SK-N-SH (cell line): ENCODE results near the gene ABCD1. TPM values are rescaled to one million over a fixed set of nuclear protein-coding genes. Genes with fewer than 3 reads are reported as not detected.

ENCODE experiments used
- CTCF ChIA-PET: fragments of 300-600, 350-600 bp; formaldehyde crosslinking; extraction: SDS; loops from one replicate; lab custom pipeline; 2021; lab: Yijun Ruan, JAX
- POLR2A ChIA-PET: fragments of 350-600 bp; sonication (Branson Sonifier 250); formaldehyde crosslinking; extraction: SDS; loops from one replicate; lab custom pipeline; 2020; ENCODE audit warnings: antibody characterized with exemption, inconsistent platforms; lab: Yijun Ruan, JAX
- DNase-seq: peaks from one replicate; pipeline ENCODE4 v3.0.0; 2012
- H2AFZ ChIP-seq: fragments of 200-600 bp; sonication (generic); 2 replicates; pipeline ENCODE4 v1.8.1; 2016; ENCODE audit warnings: antibody characterized with exemption, mild to moderate bottlenecking, low read depth
- H3F3A ChIP-seq: fragments of 200-600 bp; sonication (generic); replicated peaks from 2 replicates; pipeline ENCODE3; 2016; ENCODE audit warnings: antibody characterized with exemption, mild to moderate bottlenecking; ENCODE audit not compliant: insufficient read depth
- H3K27ac ChIP-seq, 2 experiments: fragments of 200-500 bp in 1 of 2; fragments of 200-600 bp in 1 of 2; sonication (Bioruptor generic) in 1 of 2; sonication (generic), shearing (Covaris generic) in 1 of 2; 2 replicates each; pipeline versions ENCODE4 v1.5.1 to v1.6.1; 2014 to 2016; ENCODE audit warnings: low read depth in 2 of 2, inconsistent platforms in 1 of 2, low read length in 1 of 2, mild to moderate bottlenecking in 1 of 2, mixed read lengths in 1 of 2
- H3K27me3 ChIP-seq: fragments of 200-600 bp; sonication (generic), shearing (Covaris generic); 2 replicates; pipeline ENCODE4 v1.6.1; 2016; ENCODE audit warnings: mixed run types; ENCODE audit not compliant: insufficient read depth
- H3K36me3 ChIP-seq, 2 experiments: fragments of 200-500 bp in 1 of 2; fragments of 200-600 bp in 1 of 2; sonication (Bioruptor generic) in 1 of 2; sonication (generic) in 1 of 2; replicated peaks in 1 of 2; 2 replicates each; pipeline versions ENCODE3 to v1.5.1; 2014 to 2016; ENCODE audit warnings: low read length in 1 of 2, mild to moderate bottlenecking in 1 of 2; ENCODE audit not compliant: insufficient read depth in 2 of 2, control insufficient read depth in 1 of 2
- H3K4me1 ChIP-seq, 2 experiments: fragments of 200-500 bp in 1 of 2; fragments of 200-600 bp in 1 of 2; sonication (Bioruptor generic) in 1 of 2; sonication (generic), shearing (Covaris generic) in 1 of 2; 2 replicates each; pipeline versions ENCODE4 v1.5.1 to v1.6.1; 2014 to 2016; ENCODE audit warnings: low read depth in 1 of 2, low read length in 1 of 2, mixed run types in 1 of 2; ENCODE audit not compliant: insufficient read depth in 2 of 2, control insufficient read depth in 1 of 2
- H3K4me2 ChIP-seq: fragments of 200-600 bp; sonication (generic), shearing (Covaris generic); 2 replicates; pipeline ENCODE4 v1.6.1; 2017; ENCODE audit warnings: mixed run types
- H3K4me3 ChIP-seq, 2 experiments: fragments of 200-500 bp in 1 of 2; fragments of 200-600 bp in 1 of 2; sonication (Bioruptor generic) in 1 of 2; sonication (generic), shearing (Covaris generic) in 1 of 2; 2 replicates each; pipeline versions ENCODE4 v1.5.1 to v1.8.1; 2014 to 2016; ENCODE audit warnings: low read depth in 2 of 2, inconsistent platforms in 1 of 2, low read length in 1 of 2, mild to moderate bottlenecking in 1 of 2, mixed read lengths in 1 of 2, moderate library complexity in 1 of 2
- H3K79me2 ChIP-seq: fragments of 200-600 bp; sonication (generic); 2 replicates; pipeline ENCODE4 v1.8.1; 2017; ENCODE audit warnings: mild to moderate bottlenecking; ENCODE audit not compliant: insufficient read depth
- H3K9ac ChIP-seq: fragments of 200-600 bp; sonication (generic); 2 replicates; pipeline ENCODE4 v1.6.1; 2017; ENCODE audit warnings: mixed run types
- H3K9me2 ChIP-seq: fragments of 200-600 bp; sonication (generic); 2 replicates; pipeline ENCODE4 v1.6.1; 2017; ENCODE audit warnings: mixed run types
- H3K9me3 ChIP-seq: fragments of 200-600 bp; sonication (generic); 2 replicates; pipeline ENCODE4 v1.6.1; 2017; ENCODE audit warnings: mixed run types, mild to moderate bottlenecking, moderate library complexity
- H4K20me1 ChIP-seq: fragments of 200-600 bp; sonication (generic); 2 replicates; pipeline ENCODE4 v1.6.1; 2017; ENCODE audit warnings: mild to moderate bottlenecking, mixed run types; ENCODE audit not compliant: insufficient read depth
- CHD2 ChIP-seq: fragments of 150-350 bp; IDR thresholded peaks from 2 replicates; pipeline ENCODE4 v1.6.1; 2018; ENCODE audit warnings: low read length; ENCODE audit not compliant: partially characterized antibody
- ELF1 ChIP-seq: IDR thresholded peaks from 2 replicates; pipeline ENCODE4 v1.4.0; 2012
- FOXJ3 ChIP-seq: sonication (generic); formaldehyde crosslinking; IDR thresholded peaks from 2 replicates; pipeline ENCODE4 v1.5.1; 2020; ENCODE audit warnings: mild to moderate bottlenecking, missing genetic modification reagents
- FOXM1 ChIP-seq: IDR thresholded peaks from 2 replicates; pipeline ENCODE4 v1.4.0; 2012; ENCODE audit warnings: low read depth, mild to moderate bottlenecking
- GABPA ChIP-seq: IDR thresholded peaks from 2 replicates; pipeline ENCODE4 v1.4.0; 2012; ENCODE audit warnings: low read depth, mild to moderate bottlenecking
- GATA2 ChIP-seq: sonication (generic); formaldehyde crosslinking; IDR thresholded peaks from 2 replicates; pipeline ENCODE4 v1.5.0; 2020; ENCODE audit warnings: mild to moderate bottlenecking, missing genetic modification reagents
- RAD21 ChIP-seq: IDR thresholded peaks from 2 replicates; pipeline ENCODE4 v1.6.1; 2012; ENCODE audit warnings: mild to moderate bottlenecking, low read length
- RCOR1 ChIP-seq: fragments of 150-350 bp; IDR thresholded peaks from 2 replicates; pipeline ENCODE4 v1.6.1; 2017; ENCODE audit warnings: antibody characterized with exemption, low read length
- RFX5 ChIP-seq: IDR thresholded peaks from 2 replicates; pipeline ENCODE4 v1.6.1; 2012; ENCODE audit warnings: mild to moderate bottlenecking, improper control_type of control experiment, low read length
- SIN3A ChIP-seq: IDR thresholded peaks from 2 replicates; pipeline ENCODE4 v1.6.1; 2012; ENCODE audit warnings: low read depth, mild to moderate bottlenecking, low read length, moderate library complexity, borderline replicate concordance
- SMC3 ChIP-seq: IDR thresholded peaks from 2 replicates; pipeline ENCODE4 v1.6.1; 2012; ENCODE audit warnings: low read depth, low read length, improper control_type of control experiment
- TCF12 ChIP-seq: IDR thresholded peaks from 2 replicates; pipeline ENCODE4 v1.4.0; 2012
- WGBS: methylation state at CpG from one replicate; pipeline ENCODE4 v1.1.6; 2017; ENCODE audit warnings: low lambda C conversion rate; 5-methylcytosine and 5-hydroxymethylcytosine counted together
- polyA plus RNA-seq, 3 experiments: library from polyadenylated mRNA; depleted of rRNA; stranded (reverse); fragments of >200 nt; gene quantifications; 2 replicates each; pipeline ENCODE4 v1.2.3, GENCODE V29; 2012
- TF ChIP-seq, protein P1 (sequence below): IDR thresholded peaks from 2 replicates; pipeline ENCODE4 v1.4.0; 2012; ENCODE audit warnings: low read depth, borderline replicate concordance
- TF ChIP-seq, protein P2 (sequence below): IDR thresholded peaks from 2 replicates; pipeline ENCODE4; 2012
- TF ChIP-seq, protein P3 (sequence below): fragments of 200-600 bp; sonication (generic); IDR thresholded peaks from 2 replicates; pipeline ENCODE4 v1.6.1; 2017; ENCODE audit warnings: antibody characterized with exemption, mild to moderate bottlenecking, moderate library complexity

Gene ABCD1
- polyA plus RNA-seq, 1 of the 3 experiments (the other 2 are of a cell fraction): 7.9 TPM

DNA sequence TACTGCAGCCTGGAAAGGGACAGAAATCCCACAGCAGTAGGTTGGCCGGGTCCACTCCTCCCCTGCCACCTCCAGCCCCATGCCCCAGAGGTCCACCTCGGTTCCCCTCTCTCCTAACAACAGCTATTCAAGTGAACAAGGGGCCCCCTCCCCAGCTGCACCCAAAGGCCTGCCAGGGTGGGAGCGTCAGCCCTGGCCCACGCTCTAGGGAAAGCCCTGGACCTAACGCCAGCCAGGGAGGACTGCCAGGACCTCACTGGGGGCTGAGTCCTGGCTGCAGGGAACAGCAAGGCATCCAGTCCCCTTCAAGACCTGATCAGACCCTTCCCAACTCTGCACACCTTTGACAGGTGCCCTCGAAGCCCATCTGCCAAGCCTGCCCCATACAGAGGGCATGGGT is 23.7 kb upstream of the ABCD1 start:
- H2AFZ ChIP-seq: no peak overlapping the region
- no peak for DNase-seq
- H3K9ac ChIP-seq: no peak overlapping the region
- no peaks in the 10 kb centered on the region for H3K4me1 ChIP-seq
- H3K9me3 ChIP-seq: no peaks in the 10 kb centered on the region
- 40% methylated on average over 1 of the region's 6 CpGs for WGBS
- no peaks in the 10 kb centered on the region for H3K9me2 ChIP-seq
- CTCF ChIA-PET: interaction anchor here (1.1 kb wide), 1 partner anchor 63 kb away, joined by 3 read pairs; the partner anchor contains the start of gene PLXNB3
- H3K27ac ChIP-seq: no peak overlapping the region
- POLR2A ChIA-PET: no interaction called here
- H3F3A ChIP-seq: no peaks in the 10 kb centered on the region
- H4K20me1 ChIP-seq: no peaks in the 10 kb centered on the region
- H3K4me2 ChIP-seq: no peak overlapping the region
- no peak overlapping the region for H3K4me3 ChIP-seq
- TF ChIP-seq SMC3 (no peak), FOXM1 (no peak), SIN3A (no peak), GATA2 (CRISPR knock-in tag) (no peak), ELF1 (no peak), TCF12 (no peak), GABPA (no peak), RCOR1 (no peak), RAD21 (no peak), FOXJ3 (no peak), CHD2 (no peak), RFX5 (no peak)
- TF ChIP-seq, protein P1, sequence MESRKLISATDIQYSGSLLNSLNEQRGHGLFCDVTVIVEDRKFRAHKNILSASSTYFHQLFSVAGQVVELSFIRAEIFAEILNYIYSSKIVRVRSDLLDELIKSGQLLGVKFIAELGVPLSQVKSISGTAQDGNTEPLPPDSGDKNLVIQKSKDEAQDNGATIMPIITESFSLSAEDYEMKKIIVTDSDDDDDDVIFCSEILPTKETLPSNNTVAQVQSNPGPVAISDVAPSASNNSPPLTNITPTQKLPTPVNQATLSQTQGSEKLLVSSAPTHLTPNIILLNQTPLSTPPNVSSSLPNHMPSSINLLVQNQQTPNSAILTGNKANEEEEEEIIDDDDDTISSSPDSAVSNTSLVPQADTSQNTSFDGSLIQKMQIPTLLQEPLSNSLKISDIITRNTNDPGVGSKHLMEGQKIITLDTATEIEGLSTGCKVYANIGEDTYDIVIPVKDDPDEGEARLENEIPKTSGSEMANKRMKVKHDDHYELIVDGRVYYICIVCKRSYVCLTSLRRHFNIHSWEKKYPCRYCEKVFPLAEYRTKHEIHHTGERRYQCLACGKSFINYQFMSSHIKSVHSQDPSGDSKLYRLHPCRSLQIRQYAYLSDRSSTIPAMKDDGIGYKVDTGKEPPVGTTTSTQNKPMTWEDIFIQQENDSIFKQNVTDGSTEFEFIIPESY: no peak
- TF ChIP-seq, protein P2, sequence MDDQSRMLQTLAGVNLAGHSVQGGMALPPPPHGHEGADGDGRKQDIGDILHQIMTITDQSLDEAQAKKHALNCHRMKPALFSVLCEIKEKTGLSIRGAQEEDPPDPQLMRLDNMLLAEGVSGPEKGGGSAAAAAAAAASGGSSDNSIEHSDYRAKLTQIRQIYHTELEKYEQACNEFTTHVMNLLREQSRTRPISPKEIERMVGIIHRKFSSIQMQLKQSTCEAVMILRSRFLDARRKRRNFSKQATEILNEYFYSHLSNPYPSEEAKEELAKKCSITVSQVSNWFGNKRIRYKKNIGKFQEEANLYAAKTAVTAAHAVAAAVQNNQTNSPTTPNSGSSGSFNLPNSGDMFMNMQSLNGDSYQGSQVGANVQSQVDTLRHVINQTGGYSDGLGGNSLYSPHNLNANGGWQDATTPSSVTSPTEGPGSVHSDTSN: no peak
- TF ChIP-seq, protein P3, sequence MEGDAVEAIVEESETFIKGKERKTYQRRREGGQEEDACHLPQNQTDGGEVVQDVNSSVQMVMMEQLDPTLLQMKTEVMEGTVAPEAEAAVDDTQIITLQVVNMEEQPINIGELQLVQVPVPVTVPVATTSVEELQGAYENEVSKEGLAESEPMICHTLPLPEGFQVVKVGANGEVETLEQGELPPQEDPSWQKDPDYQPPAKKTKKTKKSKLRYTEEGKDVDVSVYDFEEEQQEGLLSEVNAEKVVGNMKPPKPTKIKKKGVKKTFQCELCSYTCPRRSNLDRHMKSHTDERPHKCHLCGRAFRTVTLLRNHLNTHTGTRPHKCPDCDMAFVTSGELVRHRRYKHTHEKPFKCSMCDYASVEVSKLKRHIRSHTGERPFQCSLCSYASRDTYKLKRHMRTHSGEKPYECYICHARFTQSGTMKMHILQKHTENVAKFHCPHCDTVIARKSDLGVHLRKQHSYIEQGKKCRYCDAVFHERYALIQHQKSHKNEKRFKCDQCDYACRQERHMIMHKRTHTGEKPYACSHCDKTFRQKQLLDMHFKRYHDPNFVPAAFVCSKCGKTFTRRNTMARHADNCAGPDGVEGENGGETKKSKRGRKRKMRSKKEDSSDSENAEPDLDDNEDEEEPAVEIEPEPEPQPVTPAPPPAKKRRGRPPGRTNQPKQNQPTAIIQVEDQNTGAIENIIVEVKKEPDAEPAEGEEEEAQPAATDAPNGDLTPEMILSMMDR: no peak
- H3K36me3 ChIP-seq: peaks cover 0 to 4% of the 10 kb centered on the region in 2 experiments
- H3K27me3 ChIP-seq: peaks cover 9% of the 10 kb centered on the region; the same call in 1 of the 2 replicates
- H3K79me2 ChIP-seq: no peaks in the 10 kb centered on the region
